Peyer's patch (tissue), 4 donors: ENCODE data around the gene NELFCD.

Source experiments
- POLR2A ChIP-seq, 2 donors: fragments of 450-650 bp; IDR thresholded peaks; one replicate each; pipeline ENCODE4 v1.5.1; 2017; ENCODE audit warnings: antibody characterized with exemption in 2 of 2, mild to moderate bottlenecking in 2 of 2, moderate library complexity in 2 of 2
- TF ChIP-seq, protein P1 (sequence below), 6 experiments: fragments of 450-650 bp in 4 of 6; fragments of 200-600 bp in 2 of 6; sonication (generic) in 1 of 6; IDR thresholded peaks; one replicate each; pipeline ENCODE4 v1.5.1; 2017 to 2019; ENCODE audit warnings: antibody characterized with exemption in 6 of 6, mild to moderate bottlenecking in 3 of 6, moderate library complexity in 1 of 6

DNA sequence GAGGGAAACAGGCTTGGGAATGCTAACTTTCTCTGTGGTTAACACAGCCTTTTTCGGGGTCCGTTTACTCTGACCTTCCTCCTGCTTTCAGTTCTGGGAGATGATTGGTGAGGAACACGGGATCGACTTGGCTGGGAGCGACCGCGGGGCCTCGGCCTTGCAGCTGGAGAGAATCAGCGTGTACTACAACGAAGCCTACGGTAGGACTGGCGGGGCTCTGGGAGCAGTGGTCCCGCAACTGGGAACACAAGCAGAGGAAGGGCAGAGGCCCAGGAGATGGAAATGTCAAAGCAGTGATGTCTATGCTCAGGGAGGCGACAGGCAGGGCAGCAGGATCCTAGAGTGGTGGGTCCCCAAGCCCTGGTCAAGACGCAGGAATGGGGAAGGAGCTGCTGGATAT, 41.7 kb downstream of the NELFCD start:
- TF ChIP-seq, protein P1, sequence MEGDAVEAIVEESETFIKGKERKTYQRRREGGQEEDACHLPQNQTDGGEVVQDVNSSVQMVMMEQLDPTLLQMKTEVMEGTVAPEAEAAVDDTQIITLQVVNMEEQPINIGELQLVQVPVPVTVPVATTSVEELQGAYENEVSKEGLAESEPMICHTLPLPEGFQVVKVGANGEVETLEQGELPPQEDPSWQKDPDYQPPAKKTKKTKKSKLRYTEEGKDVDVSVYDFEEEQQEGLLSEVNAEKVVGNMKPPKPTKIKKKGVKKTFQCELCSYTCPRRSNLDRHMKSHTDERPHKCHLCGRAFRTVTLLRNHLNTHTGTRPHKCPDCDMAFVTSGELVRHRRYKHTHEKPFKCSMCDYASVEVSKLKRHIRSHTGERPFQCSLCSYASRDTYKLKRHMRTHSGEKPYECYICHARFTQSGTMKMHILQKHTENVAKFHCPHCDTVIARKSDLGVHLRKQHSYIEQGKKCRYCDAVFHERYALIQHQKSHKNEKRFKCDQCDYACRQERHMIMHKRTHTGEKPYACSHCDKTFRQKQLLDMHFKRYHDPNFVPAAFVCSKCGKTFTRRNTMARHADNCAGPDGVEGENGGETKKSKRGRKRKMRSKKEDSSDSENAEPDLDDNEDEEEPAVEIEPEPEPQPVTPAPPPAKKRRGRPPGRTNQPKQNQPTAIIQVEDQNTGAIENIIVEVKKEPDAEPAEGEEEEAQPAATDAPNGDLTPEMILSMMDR (IDR thresholded peaks at IDR 0.05) = no peak
- TF ChIP-seq POLR2A (IDR thresholded peaks at IDR 0.05) = no peak
